CD4-positive, alpha-beta T cell (primary cell): ENCODE results near the gene MMS19. TPM values are rescaled to one million over a fixed set of nuclear protein-coding genes. Genes with fewer than 3 reads are reported as not detected.
A peak's percentile ranks its signal among the peaks of the same experiment; 100 is the strongest.

Experiments
- ATAC-seq: fragments of 200-7000 bp; cut with Tn5 transposase; one replicate; pipeline ENCODE4 v1.10.0; 2022; ENCODE audit warnings: mild to moderate bottlenecking; ENCODE audit not compliant: poor library complexity
- CTCF ChIA-PET: fragments of 350-600 bp; sonication (Branson Sonifier 250); formaldehyde crosslinking; loops from one replicate; lab custom pipeline; 2021; ENCODE audit warnings: antibody characterized with exemption, inconsistent platforms; lab: Charles Lee
- POLR2A ChIA-PET: fragments of 350-600 bp; sonication (Branson Sonifier 250); formaldehyde crosslinking; loops from one replicate; lab custom pipeline; 2021; ENCODE audit warnings: antibody characterized with exemption, inconsistent platforms; lab: Charles Lee
- DNase-seq, 14 experiments: peaks; one replicate each; pipeline ENCODE4 v3.0.0-alpha.2; 2013 to 2020; ENCODE audit warnings: mixed read lengths in 2 of 14
- H3K27ac ChIP-seq, 2 donors: one replicate each; pipeline versions ENCODE4 v1.5.1 to v1.7.0; 2013; ENCODE audit warnings: low read length in 2 of 2, low read depth in 1 of 2, mild to moderate bottlenecking in 1 of 2
- H3K27me3 ChIP-seq, 2 experiments: 1 replicate in 1 of 2; 2 replicates in 1 of 2; pipeline versions ENCODE4 v1.6.1 to v1.7.0; 2013; ENCODE audit warnings: low read length in 2 of 2, control low read depth in 1 of 2, mild to moderate bottlenecking in 1 of 2, moderate library complexity in 1 of 2; ENCODE audit not compliant: insufficient read depth in 2 of 2, control insufficient read depth in 1 of 2
- H3K36me3 ChIP-seq: one replicate; pipeline ENCODE4 v1.6.1; 2013; ENCODE audit warnings: low read length, control low read depth; ENCODE audit not compliant: insufficient read depth
- H3K4me1 ChIP-seq: one replicate; pipeline ENCODE4 v1.6.1; 2013; ENCODE audit warnings: low read length, control low read depth; ENCODE audit not compliant: insufficient read depth
- H3K4me3 ChIP-seq: one replicate; pipeline ENCODE4 v1.5.1; 2013; ENCODE audit warnings: mild to moderate bottlenecking, low read length, moderate library complexity
- H3K9me3 ChIP-seq, 2 experiments: 1 replicate in 1 of 2; 2 replicates in 1 of 2; pipeline versions ENCODE4 v1.6.1 to v1.7.0; 2013; ENCODE audit warnings: low read length in 2 of 2, mild to moderate bottlenecking in 2 of 2, control low read depth in 1 of 2, moderate library complexity in 1 of 2; ENCODE audit not compliant: control insufficient read depth in 1 of 2, insufficient read depth in 1 of 2
- H3K27ac Mint-ChIP-seq: one replicate; pipeline ENCODE4 v1.8.0; 2020; ENCODE audit warnings: mixed read lengths
- H3K27me3 Mint-ChIP-seq: one replicate; pipeline ENCODE4 v1.8.0; 2021; ENCODE audit warnings: mixed read lengths
- H3K36me3 Mint-ChIP-seq: one replicate; pipeline ENCODE4 v1.8.0; 2021; ENCODE audit warnings: low read depth, mixed read lengths
- H3K4me1 Mint-ChIP-seq: one replicate; pipeline ENCODE4 v1.8.0; 2021; ENCODE audit warnings: low read depth, mixed read lengths
- H3K4me3 Mint-ChIP-seq: one replicate; pipeline ENCODE4 v1.8.0; 2020; ENCODE audit warnings: mild to moderate bottlenecking, mixed read lengths
- H3K9me3 Mint-ChIP-seq: one replicate; pipeline ENCODE4 v1.8.0; 2020; ENCODE audit warnings: mixed read lengths
- CTCF ChIP-seq: fragments of 200-600 bp; IDR thresholded peaks from one replicate; pipeline ENCODE4 v1.8.0; 2022; ENCODE audit warnings: antibody characterized with exemption, mild to moderate bottlenecking
- intact Hi-C, 2 experiments: fragments of 100-400 bp; cut with DNase I in 1 of 2; cut with micrococcal nuclease in 1 of 2; formaldehyde crosslinking; loops; one replicate each; pipeline versions ENCODE4 v1.15.1 to v1.9.0; 2023 to 2025; cut with DNase I, micrococcal nuclease
- total RNA-seq, 174 experiments: library from RNA in 2 of 174; stranded (reverse) in 2 of 174; gene quantifications; one replicate each; pipeline ENCODE4 v1.2.3 and lab custom pipeline; 2021 to 2026

The MMS19 gene
- total RNA-seq, 2 experiments from 2014 or later, result 58.4 to 65.7 TPM

- DNase-seq (no peak), ATAC-seq (no peak)
- POLR2A ChIA-PET, result no interaction called here
- Histone ChIP-seq H3K9me3 (no peaks in the 10 kb centered on the region), H3K36me3 (peaks cover 94% of the 10 kb centered on the region), H3K4me1 (no peaks in the 10 kb centered on the region), H3K4me3 (no peak overlapping the region), H3K27me3 (no peaks in the 10 kb centered on the region), H3K27ac (no peak overlapping the region)
- no peak for TF ChIP-seq CTCF
- Mint-ChIP-seq H3K9me3 (no peaks in the 10 kb centered on the region), H3K27ac (no peak overlapping the region), H3K36me3 (peaks cover 97% of the 10 kb centered on the region), H3K4me1 (no peaks in the 10 kb centered on the region), H3K27me3 (no peaks in the 10 kb centered on the region), H3K4me3 (no peak overlapping the region)
- intact Hi-C loops, result no loop called here
- CTCF ChIA-PET, result no interaction called here
These were observed 32.2 kb downstream of the MMS19 start for GRCh38 chr10:97465982-97466381.

- no peaks in the 10 kb centered on the region for H3K9me3 ChIP-seq
- H3K36me3 Mint-ChIP-seq, result peaks cover 97% of the 10 kb centered on the region
- H3K27me3 ChIP-seq, result no peaks in the 10 kb centered on the region
- TF ChIP-seq CTCF, result no peak
- no peaks in the 10 kb centered on the region for H3K4me1 ChIP-seq
- no peak overlapping the region for H3K4me3 Mint-ChIP-seq
- H3K27me3 Mint-ChIP-seq, result no peaks in the 10 kb centered on the region
- intact Hi-C loops, result no loop called here
- H3K4me1 Mint-ChIP-seq, result no peaks in the 10 kb centered on the region
- CTCF ChIA-PET, result interaction anchor here (1.3 to 1.6 kb wide), 3 partner anchors 12 to 89 kb away, joined by 3 to 5 read pairs (median 5); no protein-coding TSS in a partner anchor
- H3K9me3 Mint-ChIP-seq, result no peaks in the 10 kb centered on the region
- peaks cover 94% of the 10 kb centered on the region for H3K36me3 ChIP-seq
- POLR2A ChIA-PET, result no interaction called here
- H3K27ac Mint-ChIP-seq, result peak overlapping the region; percentile 56
- no peak overlapping the region for H3K4me3 ChIP-seq
- DNase-seq (no peak), ATAC-seq (no peak)
- no peak overlapping the region for H3K27ac ChIP-seq
These were observed 34.0 kb downstream of the MMS19 start for GRCh38 chr10:97464226-97464625.

GRCh38 chr10:97463363-97464132 lies 34.7 kb downstream of the MMS19 start:
- intact Hi-C loops, result loop anchor here (1.0 to 2.0 kb wide), 2 partner anchors 31 to 90 kb away; no protein-coding TSS in a partner anchor
- H3K36me3 Mint-ChIP-seq, result peaks cover 97% of the 10 kb centered on the region
- Histone ChIP-seq H3K4me3 (no peak overlapping the region), H3K4me1 (no peaks in the 10 kb centered on the region), H3K27me3 (no peaks in the 10 kb centered on the region), H3K9me3 (no peaks in the 10 kb centered on the region), H3K36me3 (peaks cover 95% of the 10 kb centered on the region), H3K27ac (no peak overlapping the region)
- peak in 10 of 14 experiments; percentile 12 to 71 (median 22) for DNase-seq
- TF ChIP-seq CTCF, result peak; percentile 83
- H3K4me3 Mint-ChIP-seq, result no peak overlapping the region
- no peaks in the 10 kb centered on the region for H3K4me1 Mint-ChIP-seq
- POLR2A ChIA-PET, result no interaction called here
- no peaks in the 10 kb centered on the region for H3K27me3 Mint-ChIP-seq
- peak; percentile 89 for ATAC-seq
- peak overlapping the region; percentile 56 for H3K27ac Mint-ChIP-seq
- no peaks in the 10 kb centered on the region for H3K9me3 Mint-ChIP-seq
- CTCF ChIA-PET, result interaction anchor here (0.7 to 1.6 kb wide), 4 partner anchors 12 to 89 kb away, joined by 3 to 5 read pairs (median 4); no protein-coding TSS in a partner anchor
